Activated CD8-positive, alpha-beta T cell treated with anti-CD3 and anti-CD28 coated beads for 36 hours (primary cell): ENCODE results near the gene PIK3R1. TPM values are rescaled to one million over a fixed set of nuclear protein-coding genes. Genes with fewer than 3 reads are reported as not detected.

Experiments
- ATAC-seq: fragments of 200-7000 bp; cut with Tn5 transposase; one replicate; pipeline ENCODE4 v1.10.0; 2021; ENCODE audit warnings: mild to moderate bottlenecking, moderate library complexity
- CTCF ChIA-PET: fragments of 350-600 bp; sonication (Branson Sonifier 250); formaldehyde crosslinking; loops from one replicate; lab custom pipeline; 2021; ENCODE audit warnings: antibody characterized with exemption; lab: Charles Lee
- POLR2A ChIA-PET: fragments of 350-600 bp; sonication (Branson Sonifier 250); formaldehyde crosslinking; loops from one replicate; lab custom pipeline; 2021; ENCODE audit warnings: antibody characterized with exemption; lab: Charles Lee
- DNase-seq: peaks from one replicate; pipeline ENCODE4 v3.0.0-alpha.2; 2020
- H3K27ac Mint-ChIP-seq: one replicate; pipeline ENCODE4 v1.8.0; 2021; ENCODE audit warnings: mild to moderate bottlenecking, mixed read lengths
- H3K27me3 Mint-ChIP-seq: one replicate; pipeline ENCODE4 v1.8.0; 2021; ENCODE audit warnings: mixed read lengths
- H3K36me3 Mint-ChIP-seq: one replicate; pipeline ENCODE4 v1.8.0; 2021; ENCODE audit warnings: low read depth, mixed read lengths
- H3K4me1 Mint-ChIP-seq: one replicate; pipeline ENCODE4 v1.8.0; 2021; ENCODE audit warnings: low read depth, mixed read lengths
- H3K4me3 Mint-ChIP-seq: one replicate; pipeline ENCODE4 v1.8.0; 2021; ENCODE audit warnings: mild to moderate bottlenecking, moderate library complexity, mixed read lengths
- H3K9me3 Mint-ChIP-seq: one replicate; pipeline ENCODE4 v1.8.0; 2021; ENCODE audit warnings: mixed read lengths
- intact Hi-C: fragments of 100-400 bp; cut with micrococcal nuclease; formaldehyde crosslinking; loops from one replicate; pipeline ENCODE4 v1.10.0; 2022
- total RNA-seq, 2 experiments: library from RNA; stranded (reverse); gene quantifications; one replicate each; pipeline ENCODE4 v1.2.3, GENCODE V29; 2021
- TF ChIP-seq, protein P1 (sequence below): fragments of 200-600 bp; IDR thresholded peaks from one replicate; pipeline ENCODE4 v1.8.0; 2022; ENCODE audit warnings: antibody characterized with exemption, mild to moderate bottlenecking

Gene PIK3R1
- total RNA-seq, 2 experiments from 2014 or later = 55.4 to 57.6 TPM

DNA sequence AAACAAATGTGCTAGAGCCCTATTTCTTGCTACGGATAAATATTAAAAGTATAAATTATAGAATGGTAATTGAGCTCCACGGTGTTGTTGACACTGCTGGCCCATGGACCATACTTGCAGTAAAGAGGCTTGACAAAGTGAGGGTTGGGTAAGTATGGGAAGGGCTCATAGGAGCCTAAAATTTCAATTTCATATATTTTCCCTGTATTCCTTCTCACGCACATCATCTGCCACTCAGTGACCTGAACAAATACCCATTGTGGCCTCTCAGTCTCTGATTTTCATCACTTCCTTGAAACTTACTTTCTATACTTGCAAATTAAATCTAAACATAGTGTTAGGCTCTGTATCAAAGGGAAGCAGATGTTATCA, 116.5 kb downstream of the PIK3R1 start:
- intact Hi-C loops = no loop called here
- H3K4me3 Mint-ChIP-seq = no peak overlapping the region
- ChIA-PET CTCF (interaction anchor here (1.3 kb wide), 1 partner anchor 45 kb away, joined by 3 read pairs; no protein-coding TSS in a partner anchor), POLR2A (no interaction called here)
- H3K27ac Mint-ChIP-seq = no peak overlapping the region
- peaks cover 3% of the 10 kb centered on the region for H3K4me1 Mint-ChIP-seq
- H3K27me3 Mint-ChIP-seq = no peaks in the 10 kb centered on the region
- H3K9me3 Mint-ChIP-seq = no peaks in the 10 kb centered on the region
- no peaks in the 10 kb centered on the region for H3K36me3 Mint-ChIP-seq
- ATAC-seq (no peak), DNase-seq (no peak)
- TF ChIP-seq, protein P1, sequence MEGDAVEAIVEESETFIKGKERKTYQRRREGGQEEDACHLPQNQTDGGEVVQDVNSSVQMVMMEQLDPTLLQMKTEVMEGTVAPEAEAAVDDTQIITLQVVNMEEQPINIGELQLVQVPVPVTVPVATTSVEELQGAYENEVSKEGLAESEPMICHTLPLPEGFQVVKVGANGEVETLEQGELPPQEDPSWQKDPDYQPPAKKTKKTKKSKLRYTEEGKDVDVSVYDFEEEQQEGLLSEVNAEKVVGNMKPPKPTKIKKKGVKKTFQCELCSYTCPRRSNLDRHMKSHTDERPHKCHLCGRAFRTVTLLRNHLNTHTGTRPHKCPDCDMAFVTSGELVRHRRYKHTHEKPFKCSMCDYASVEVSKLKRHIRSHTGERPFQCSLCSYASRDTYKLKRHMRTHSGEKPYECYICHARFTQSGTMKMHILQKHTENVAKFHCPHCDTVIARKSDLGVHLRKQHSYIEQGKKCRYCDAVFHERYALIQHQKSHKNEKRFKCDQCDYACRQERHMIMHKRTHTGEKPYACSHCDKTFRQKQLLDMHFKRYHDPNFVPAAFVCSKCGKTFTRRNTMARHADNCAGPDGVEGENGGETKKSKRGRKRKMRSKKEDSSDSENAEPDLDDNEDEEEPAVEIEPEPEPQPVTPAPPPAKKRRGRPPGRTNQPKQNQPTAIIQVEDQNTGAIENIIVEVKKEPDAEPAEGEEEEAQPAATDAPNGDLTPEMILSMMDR = no peak

DNA sequence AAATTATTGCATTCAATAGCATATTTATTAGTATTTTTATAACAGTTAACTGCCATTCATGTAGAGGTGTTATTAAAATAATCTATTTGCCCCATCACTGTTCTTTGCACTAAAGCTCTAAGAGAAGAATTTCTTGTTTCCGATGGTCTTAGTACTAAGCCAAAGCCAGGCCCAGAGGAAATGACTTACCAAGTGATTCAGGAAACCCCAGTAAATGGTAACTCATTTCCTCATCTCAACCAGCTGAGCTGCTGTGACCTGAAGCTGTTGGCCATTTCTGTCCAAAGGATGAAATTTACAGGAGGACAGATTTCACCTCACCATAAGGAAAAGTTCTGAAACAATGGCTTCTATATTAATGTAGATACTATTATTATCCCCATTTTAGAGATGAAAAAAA, 117.0 kb downstream of the PIK3R1 start:
- no peak for ATAC-seq

DNA sequence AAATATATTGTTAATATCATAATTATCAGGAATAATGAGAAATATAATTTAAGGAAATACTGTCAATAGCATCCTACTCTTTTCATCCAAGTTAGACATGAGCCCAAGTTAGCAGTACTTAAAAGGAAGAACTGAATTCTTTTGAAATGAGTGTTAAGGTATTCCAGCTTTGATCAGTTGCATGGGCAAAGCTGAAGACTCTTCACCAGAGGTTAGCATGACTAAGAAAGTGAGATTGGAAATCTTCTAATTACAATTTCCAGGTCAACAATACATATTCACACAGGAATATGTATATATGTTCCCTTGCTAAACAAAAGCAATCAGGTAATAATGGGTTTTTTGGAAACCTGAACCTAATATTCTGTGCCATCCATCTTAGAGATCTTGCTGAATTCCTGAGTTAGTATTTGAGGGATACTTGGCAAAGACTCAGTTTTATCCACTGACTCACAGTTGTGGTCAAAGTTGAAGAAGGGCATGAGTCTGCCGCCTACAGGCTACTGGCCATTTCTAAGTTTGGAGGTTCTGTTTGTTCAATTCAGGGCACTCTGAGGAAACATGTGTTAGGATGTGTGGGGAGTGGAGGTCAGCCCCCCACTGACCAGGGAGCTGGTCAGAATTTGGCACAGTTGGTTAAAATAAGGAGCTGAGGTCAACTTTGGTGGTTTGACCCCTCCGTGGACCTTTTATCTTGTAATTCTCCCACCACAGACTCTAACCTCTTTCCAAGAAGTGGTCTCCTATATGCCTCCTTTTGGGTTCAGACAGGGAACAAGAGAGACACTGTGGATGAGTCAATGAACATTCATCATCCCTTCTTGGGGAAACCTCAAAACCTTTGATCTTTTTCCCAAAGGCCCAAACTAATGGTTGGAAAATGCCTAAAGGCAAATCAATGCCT, 118.3 kb downstream of the PIK3R1 start:
- peaks cover 3% of the 10 kb centered on the region for H3K4me1 Mint-ChIP-seq
- DNase-seq (no peak), ATAC-seq (no peak)
- TF ChIP-seq, protein P1 = no peak
- no peaks in the 10 kb centered on the region for H3K36me3 Mint-ChIP-seq
- H3K4me3 Mint-ChIP-seq = no peak overlapping the region
- CTCF ChIA-PET = interaction anchor here (1.0 kb wide), 1 partner anchor 9 kb away, joined by 3 read pairs; no protein-coding TSS in a partner anchor
- H3K27me3 Mint-ChIP-seq = no peaks in the 10 kb centered on the region
- POLR2A ChIA-PET = no interaction called here
- H3K27ac Mint-ChIP-seq = no peak overlapping the region
- intact Hi-C loops = no loop called here
- no peaks in the 10 kb centered on the region for H3K9me3 Mint-ChIP-seq

More for the DNA sequence above, 117.0 kb downstream of the PIK3R1 start:
- ChIA-PET POLR2A (interaction anchor here (1.0 kb wide), 1 partner anchor 74 kb away, joined by 3 read pairs; no protein-coding TSS in a partner anchor), CTCF (interaction anchor here (1.3 kb wide), 1 partner anchor 46 kb away, joined by 3 read pairs; no protein-coding TSS in a partner anchor)
- no peak overlapping the region for H3K27ac Mint-ChIP-seq
- intact Hi-C loops = no loop called here
- TF ChIP-seq, protein P1 = no peak
- H3K4me3 Mint-ChIP-seq = no peak overlapping the region
- H3K9me3 Mint-ChIP-seq = no peaks in the 10 kb centered on the region
- H3K36me3 Mint-ChIP-seq = no peaks in the 10 kb centered on the region
- H3K4me1 Mint-ChIP-seq = peaks cover 3% of the 10 kb centered on the region
- DNase-seq = no peak
- H3K27me3 Mint-ChIP-seq = no peaks in the 10 kb centered on the region

DNA sequence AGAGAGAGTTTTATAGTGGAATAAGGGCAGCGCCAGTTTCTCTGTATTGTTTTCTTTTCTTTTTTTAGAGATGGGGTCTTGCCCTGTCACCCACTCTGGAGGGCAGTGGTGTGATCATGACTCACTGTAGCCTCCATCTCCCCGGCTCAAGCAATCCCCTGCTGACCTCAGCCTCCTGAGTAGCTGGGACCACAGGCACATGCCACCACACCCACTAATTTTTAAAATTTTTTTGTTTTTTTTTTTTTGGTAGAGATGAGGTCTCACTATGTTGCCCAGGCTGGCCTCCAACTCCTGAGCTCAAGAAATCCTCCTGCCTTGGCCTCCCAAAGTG, 119.0 kb downstream of the PIK3R1 start:
- H3K27ac Mint-ChIP-seq = no peak overlapping the region
- H3K4me1 Mint-ChIP-seq = peaks cover 3% of the 10 kb centered on the region
- intact Hi-C loops = no loop called here
- no peak overlapping the region for H3K4me3 Mint-ChIP-seq
- POLR2A ChIA-PET = no interaction called here
- DNase-seq (no peak), ATAC-seq (no peak)
- H3K9me3 Mint-ChIP-seq = no peaks in the 10 kb centered on the region
- H3K27me3 Mint-ChIP-seq = no peaks in the 10 kb centered on the region
- no peaks in the 10 kb centered on the region for H3K36me3 Mint-ChIP-seq
- TF ChIP-seq, protein P1 = no peak
- CTCF ChIA-PET = interaction anchor here (1.0 kb wide), 1 partner anchor 8 kb away, joined by 3 read pairs; no protein-coding TSS in a partner anchor

DNA sequence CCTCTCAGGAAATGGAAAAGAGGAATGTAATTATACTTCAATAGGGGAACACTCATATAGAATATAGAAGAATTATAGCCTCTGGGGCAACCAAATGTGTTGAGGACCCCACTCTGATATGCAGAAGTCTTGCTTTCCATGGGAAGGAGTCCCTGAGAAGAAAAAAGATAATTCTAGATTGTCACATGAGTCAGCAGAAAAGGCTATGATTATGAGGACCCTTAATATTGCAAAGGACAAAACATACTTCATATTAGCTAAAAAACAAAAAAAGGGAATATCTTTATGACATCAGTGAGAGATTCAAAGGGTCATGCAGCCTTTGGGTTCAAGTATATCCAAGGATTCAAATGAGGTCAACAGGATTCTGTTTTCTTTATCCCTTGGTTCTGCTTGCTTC, 119.5 kb downstream of the PIK3R1 start:
- Mint-ChIP-seq H3K9me3 (no peaks in the 10 kb centered on the region), H3K27ac (no peak overlapping the region), H3K36me3 (no peaks in the 10 kb centered on the region), H3K4me3 (no peak overlapping the region), H3K27me3 (no peaks in the 10 kb centered on the region), H3K4me1 (peaks cover 3% of the 10 kb centered on the region)
- ATAC-seq (no peak), DNase-seq (no peak)
- ChIA-PET POLR2A (no interaction called here), CTCF (interaction anchor here (1.0 kb wide), 1 partner anchor 8 kb away, joined by 3 read pairs; no protein-coding TSS in a partner anchor)
- TF ChIP-seq, protein P1 = no peak
- intact Hi-C loops = no loop called here
